GM12878 (cell line): ENCODE measurements around the gene GEMIN5. TPM values are rescaled to one million over a fixed set of nuclear protein-coding genes. Genes with fewer than 3 reads are reported as not detected.

Experiments
- CEBPB ChIP-seq, 2 experiments: fragments of 150-350 bp in 1 of 2; IDR thresholded peaks; 2 replicates each; pipeline ENCODE4 v1.6.1; 2012 to 2014; ENCODE audit warnings: low read depth in 2 of 2, low read length in 2 of 2, borderline replicate concordance in 1 of 2, inconsistent platforms in 1 of 2
- DPF2 ChIP-seq: fragments of 450-650 bp; IDR thresholded peaks from 2 replicates; pipeline ENCODE4 v1.6.1; 2017; ENCODE audit warnings: mild to moderate bottlenecking
- LARP7 ChIP-seq: fragments of 450-650 bp; IDR thresholded peaks from 2 replicates; pipeline ENCODE4 v1.6.1; 2017; ENCODE audit warnings: mild to moderate bottlenecking
- MXI1 ChIP-seq: fragments of 150-350 bp; IDR thresholded peaks from 2 replicates; pipeline ENCODE4 v1.6.1; 2011; ENCODE audit warnings: low read depth, mild to moderate bottlenecking, inconsistent platforms, low read length, improper control_type of control experiment
- NFIC ChIP-seq: IDR thresholded peaks from 2 replicates; pipeline ENCODE4 v1.6.1; 2012; ENCODE audit warnings: low read depth, mild to moderate bottlenecking, inconsistent platforms, low read length, moderate library complexity
- PAX5 ChIP-seq: IDR thresholded peaks from 2 replicates; pipeline ENCODE4 v1.6.1; 2011; ENCODE audit warnings: low read depth, low read length, borderline replicate concordance
- RB1 ChIP-seq: fragments of 450-650 bp; formaldehyde crosslinking; IDR thresholded peaks from 2 replicates; pipeline ENCODE4 v1.6.1; 2017; ENCODE audit warnings: mild to moderate bottlenecking, borderline replicate concordance
- SUPT20H ChIP-seq: IDR thresholded peaks from 2 replicates; pipeline ENCODE4 v1.6.1; 2011; ENCODE audit warnings: low read depth, mild to moderate bottlenecking, low read length, moderate library complexity, borderline replicate concordance; ENCODE audit not compliant: control insufficient read depth
- TBL1XR1 ChIP-seq: IDR thresholded peaks from 2 replicates; pipeline ENCODE4 v1.6.1; 2012; ENCODE audit warnings: low read depth, low read length, improper control_type of control experiment
- ZNF384 ChIP-seq: IDR thresholded peaks from 2 replicates; pipeline ENCODE4 v1.6.1; 2012; ENCODE audit warnings: low read depth, mild to moderate bottlenecking, low read length, improper control_type of control experiment, borderline replicate concordance
- polyA plus RNA-seq, 11 experiments: library from polyadenylated mRNA; depleted of rRNA in 4 of 11; unstranded in 6 of 11; stranded (reverse) in 5 of 11; fragments of >200 nt; fragmentation: Nextera tagmentation in 4 of 11; fragmentation: Illumina TruSeq in 1 of 11; extraction: Ambion mirVana in 4 of 11; extraction: Trizol in 1 of 11; gene quantifications; 1 replicate in 1 of 11; 2 replicates in 10 of 11; pipeline versions ENCODE4 v1.2.1 to v1.2.3, GENCODE V29; 2011 to 2016; ENCODE audit warnings: inconsistent platforms in 2 of 11, missing spikeins in 2 of 11, low read depth in 1 of 11
- total RNA-seq, 4 experiments: library from RNA; depleted of rRNA in 3 of 4; stranded (reverse); fragments of >200 nt in 3 of 4; fragmentation: Illumina TruSeq in 1 of 4; extraction: Trizol in 1 of 4; gene quantifications; 2 replicates each; pipeline versions ENCODE4 v1.2.1 to v1.2.3, GENCODE V29; 2013 to 2021
- TF ChIP-seq, protein P1 (sequence below): fragments of 450-650 bp; formaldehyde crosslinking; IDR thresholded peaks from 2 replicates; pipeline ENCODE4 v1.5.0; 2022; ENCODE audit warnings: mild to moderate bottlenecking, missing genetic modification characterization
- TF ChIP-seq, protein P2 (sequence below): IDR thresholded peaks from 2 replicates; pipeline ENCODE4 v1.6.1; 2011; ENCODE audit warnings: borderline replicate concordance, low read depth, mild to moderate bottlenecking, moderate library complexity, mixed read lengths, low read length; ENCODE audit not compliant: insufficient read depth; ENCODE audit errors: extremely low read length
- TF ChIP-seq, protein P3 (sequence below): fragments of 450-650 bp; conservative IDR thresholded peaks from 2 replicates; pipeline ENCODE4 v1.6.1; 2017; ENCODE audit warnings: mild to moderate bottlenecking, moderate library complexity
- TF ChIP-seq, protein P4 (sequence below): IDR thresholded peaks from 2 replicates; pipeline ENCODE4 v1.6.1; 2012; ENCODE audit warnings: low read length, inconsistent platforms
- TF ChIP-seq, protein P5 (sequence below): fragments of 450-650 bp; IDR thresholded peaks from 2 replicates; pipeline ENCODE4 v1.6.1; 2018; ENCODE audit warnings: mild to moderate bottlenecking, low read depth, moderate library complexity; ENCODE audit not compliant: partially characterized antibody
- TF ChIP-seq, protein P6 (sequence below): fragments of 450-650 bp; IDR thresholded peaks from 2 replicates; pipeline ENCODE4 v1.6.1; 2014; ENCODE audit warnings: mild to moderate bottlenecking

The GEMIN5 gene
- total and polyA plus RNA-seq, 10 of the 15 experiments (the other 5 are each of a cell fraction or from before 2014, with no cell fraction given), result 6.3 to 29.8 (median 23.3) TPM

DNA sequence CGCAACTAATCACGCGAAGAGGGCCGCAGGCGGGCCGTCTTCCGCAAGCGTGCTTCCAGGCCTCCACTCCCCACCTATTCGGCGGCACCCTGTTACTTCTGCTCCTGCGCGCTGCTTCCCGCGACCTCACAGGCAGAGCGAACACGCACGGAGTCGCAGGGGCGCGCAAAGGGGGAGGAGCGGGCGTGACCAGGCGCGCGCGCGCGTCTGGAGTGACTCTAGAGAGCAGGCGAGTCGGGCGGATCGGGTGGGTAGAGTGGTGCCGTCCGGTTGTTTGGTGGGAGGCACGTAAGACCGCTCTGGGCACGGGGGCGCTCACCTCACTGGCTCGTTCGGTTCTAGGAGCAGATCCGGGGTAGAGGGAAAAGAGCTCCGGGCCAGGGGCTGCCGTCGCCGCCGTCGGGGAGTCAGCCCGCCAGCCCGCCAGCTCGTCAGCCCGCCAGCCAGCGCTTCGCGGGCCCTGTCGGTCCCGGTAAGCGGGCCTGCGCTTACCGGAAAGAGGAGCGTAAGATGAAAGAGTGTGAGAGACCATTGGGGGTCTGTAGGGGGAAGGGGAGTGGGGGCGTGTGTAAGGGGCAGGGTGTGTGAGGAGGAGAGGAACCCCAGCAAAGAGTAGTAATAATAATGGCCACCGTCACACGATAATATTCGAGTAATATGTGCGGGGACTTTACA is 79.6 kb downstream of the GEMIN5 start, which contains the start of gene CNOT8 (continued):
- TF ChIP-seq, protein P1, sequence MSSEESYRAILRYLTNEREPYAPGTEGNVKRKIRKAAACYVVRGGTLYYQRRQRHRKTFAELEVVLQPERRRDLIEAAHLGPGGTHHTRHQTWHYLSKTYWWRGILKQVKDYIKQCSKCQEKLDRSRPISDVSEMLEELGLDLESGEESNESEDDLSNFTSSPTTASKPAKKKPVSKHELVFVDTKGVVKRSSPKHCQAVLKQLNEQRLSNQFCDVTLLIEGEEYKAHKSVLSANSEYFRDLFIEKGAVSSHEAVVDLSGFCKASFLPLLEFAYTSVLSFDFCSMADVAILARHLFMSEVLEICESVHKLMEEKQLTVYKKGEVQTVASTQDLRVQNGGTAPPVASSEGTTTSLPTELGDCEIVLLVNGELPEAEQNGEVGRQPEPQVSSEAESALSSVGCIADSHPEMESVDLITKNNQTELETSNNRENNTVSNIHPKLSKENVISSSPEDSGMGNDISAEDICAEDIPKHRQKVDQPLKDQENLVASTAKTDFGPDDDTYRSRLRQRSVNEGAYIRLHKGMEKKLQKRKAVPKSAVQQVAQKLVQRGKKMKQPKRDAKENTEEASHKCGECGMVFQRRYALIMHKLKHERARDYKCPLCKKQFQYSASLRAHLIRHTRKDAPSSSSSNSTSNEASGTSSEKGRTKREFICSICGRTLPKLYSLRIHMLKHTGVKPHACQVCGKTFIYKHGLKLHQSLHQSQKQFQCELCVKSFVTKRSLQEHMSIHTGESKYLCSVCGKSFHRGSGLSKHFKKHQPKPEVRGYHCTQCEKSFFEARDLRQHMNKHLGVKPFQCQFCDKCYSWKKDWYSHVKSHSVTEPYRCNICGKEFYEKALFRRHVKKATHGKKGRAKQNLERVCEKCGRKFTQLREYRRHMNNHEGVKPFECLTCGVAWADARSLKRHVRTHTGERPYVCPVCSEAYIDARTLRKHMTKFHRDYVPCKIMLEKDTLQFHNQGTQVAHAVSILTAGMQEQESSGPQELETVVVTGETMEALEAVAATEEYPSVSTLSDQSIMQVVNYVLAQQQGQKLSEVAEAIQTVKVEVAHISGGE (CRISPR knock-in tag), result no peak
- no peak for TF ChIP-seq ZNF384
- no peak for TF ChIP-seq TBL1XR1
- no peak for TF ChIP-seq NFIC
- TF ChIP-seq, protein P2, sequence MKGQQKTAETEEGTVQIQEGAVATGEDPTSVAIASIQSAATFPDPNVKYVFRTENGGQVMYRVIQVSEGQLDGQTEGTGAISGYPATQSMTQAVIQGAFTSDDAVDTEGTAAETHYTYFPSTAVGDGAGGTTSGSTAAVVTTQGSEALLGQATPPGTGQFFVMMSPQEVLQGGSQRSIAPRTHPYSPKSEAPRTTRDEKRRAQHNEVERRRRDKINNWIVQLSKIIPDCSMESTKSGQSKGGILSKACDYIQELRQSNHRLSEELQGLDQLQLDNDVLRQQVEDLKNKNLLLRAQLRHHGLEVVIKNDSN, result no peak
- TF ChIP-seq, protein P3, sequence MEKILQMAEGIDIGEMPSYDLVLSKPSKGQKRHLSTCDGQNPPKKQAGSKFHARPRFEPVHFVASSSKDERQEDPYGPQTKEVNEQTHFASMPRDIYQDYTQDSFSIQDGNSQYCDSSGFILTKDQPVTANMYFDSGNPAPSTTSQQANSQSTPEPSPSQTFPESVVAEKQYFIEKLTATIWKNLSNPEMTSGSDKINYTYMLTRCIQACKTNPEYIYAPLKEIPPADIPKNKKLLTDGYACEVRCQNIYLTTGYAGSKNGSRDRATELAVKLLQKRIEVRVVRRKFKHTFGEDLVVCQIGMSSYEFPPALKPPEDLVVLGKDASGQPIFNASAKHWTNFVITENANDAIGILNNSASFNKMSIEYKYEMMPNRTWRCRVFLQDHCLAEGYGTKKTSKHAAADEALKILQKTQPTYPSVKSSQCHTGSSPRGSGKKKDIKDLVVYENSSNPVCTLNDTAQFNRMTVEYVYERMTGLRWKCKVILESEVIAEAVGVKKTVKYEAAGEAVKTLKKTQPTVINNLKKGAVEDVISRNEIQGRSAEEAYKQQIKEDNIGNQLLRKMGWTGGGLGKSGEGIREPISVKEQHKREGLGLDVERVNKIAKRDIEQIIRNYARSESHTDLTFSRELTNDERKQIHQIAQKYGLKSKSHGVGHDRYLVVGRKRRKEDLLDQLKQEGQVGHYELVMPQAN, result peak; percentile 1; the same call in 1 of the 2 replicates
- peak; percentile 44; the same call in 1 of the 2 replicates for TF ChIP-seq PAX5
- TF ChIP-seq, protein P4, sequence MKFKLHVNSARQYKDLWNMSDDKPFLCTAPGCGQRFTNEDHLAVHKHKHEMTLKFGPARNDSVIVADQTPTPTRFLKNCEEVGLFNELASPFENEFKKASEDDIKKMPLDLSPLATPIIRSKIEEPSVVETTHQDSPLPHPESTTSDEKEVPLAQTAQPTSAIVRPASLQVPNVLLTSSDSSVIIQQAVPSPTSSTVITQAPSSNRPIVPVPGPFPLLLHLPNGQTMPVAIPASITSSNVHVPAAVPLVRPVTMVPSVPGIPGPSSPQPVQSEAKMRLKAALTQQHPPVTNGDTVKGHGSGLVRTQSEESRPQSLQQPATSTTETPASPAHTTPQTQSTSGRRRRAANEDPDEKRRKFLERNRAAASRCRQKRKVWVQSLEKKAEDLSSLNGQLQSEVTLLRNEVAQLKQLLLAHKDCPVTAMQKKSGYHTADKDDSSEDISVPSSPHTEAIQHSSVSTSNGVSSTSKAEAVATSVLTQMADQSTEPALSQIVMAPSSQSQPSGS, result no peak
- 0 out of 2 replicates have a peak, but pooled peaks have one; percentile 44 for TF ChIP-seq MXI1
- TF ChIP-seq RB1, result peak; percentile 79
- no peak for TF ChIP-seq DPF2
- TF ChIP-seq, protein P5, sequence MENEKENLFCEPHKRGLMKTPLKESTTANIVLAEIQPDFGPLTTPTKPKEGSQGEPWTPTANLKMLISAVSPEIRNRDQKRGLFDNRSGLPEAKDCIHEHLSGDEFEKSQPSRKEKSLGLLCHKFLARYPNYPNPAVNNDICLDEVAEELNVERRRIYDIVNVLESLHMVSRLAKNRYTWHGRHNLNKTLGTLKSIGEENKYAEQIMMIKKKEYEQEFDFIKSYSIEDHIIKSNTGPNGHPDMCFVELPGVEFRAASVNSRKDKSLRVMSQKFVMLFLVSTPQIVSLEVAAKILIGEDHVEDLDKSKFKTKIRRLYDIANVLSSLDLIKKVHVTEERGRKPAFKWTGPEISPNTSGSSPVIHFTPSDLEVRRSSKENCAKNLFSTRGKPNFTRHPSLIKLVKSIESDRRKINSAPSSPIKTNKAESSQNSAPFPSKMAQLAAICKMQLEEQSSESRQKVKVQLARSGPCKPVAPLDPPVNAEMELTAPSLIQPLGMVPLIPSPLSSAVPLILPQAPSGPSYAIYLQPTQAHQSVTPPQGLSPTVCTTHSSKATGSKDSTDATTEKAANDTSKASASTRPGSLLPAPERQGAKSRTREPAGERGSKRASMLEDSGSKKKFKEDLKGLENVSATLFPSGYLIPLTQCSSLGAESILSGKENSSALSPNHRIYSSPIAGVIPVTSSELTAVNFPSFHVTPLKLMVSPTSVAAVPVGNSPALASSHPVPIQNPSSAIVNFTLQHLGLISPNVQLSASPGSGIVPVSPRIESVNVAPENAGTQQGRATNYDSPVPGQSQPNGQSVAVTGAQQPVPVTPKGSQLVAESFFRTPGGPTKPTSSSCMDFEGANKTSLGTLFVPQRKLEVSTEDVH, result peak; percentile 45
- no peak for TF ChIP-seq SUPT20H
- no peak for TF ChIP-seq CEBPB (IDR thresholded peaks at IDR 0.05; ENCODE audit: borderline replicate concordance in 1 of 2, low read depth in 2 of 2, low read length in 2 of 2)
- TF ChIP-seq LARP7, result no peak
- TF ChIP-seq, protein P6, sequence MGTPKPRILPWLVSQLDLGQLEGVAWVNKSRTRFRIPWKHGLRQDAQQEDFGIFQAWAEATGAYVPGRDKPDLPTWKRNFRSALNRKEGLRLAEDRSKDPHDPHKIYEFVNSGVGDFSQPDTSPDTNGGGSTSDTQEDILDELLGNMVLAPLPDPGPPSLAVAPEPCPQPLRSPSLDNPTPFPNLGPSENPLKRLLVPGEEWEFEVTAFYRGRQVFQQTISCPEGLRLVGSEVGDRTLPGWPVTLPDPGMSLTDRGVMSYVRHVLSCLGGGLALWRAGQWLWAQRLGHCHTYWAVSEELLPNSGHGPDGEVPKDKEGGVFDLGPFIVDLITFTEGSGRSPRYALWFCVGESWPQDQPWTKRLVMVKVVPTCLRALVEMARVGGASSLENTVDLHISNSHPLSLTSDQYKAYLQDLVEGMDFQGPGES, result no peak
